Calu3 (cell line): ENCODE results near the gene HS3ST6. TPM values are rescaled to one million over a fixed set of nuclear protein-coding genes. Genes with fewer than 3 reads are reported as not detected.

Experiments used
- BruUV-seq: library from RNA; stranded (reverse); fragments of 400-500 nt; replicated peaks from 2 replicates; lab custom pipeline; 2021; lab: Mats Ljungman, UMichigan
- CTCF ChIA-PET: fragments of 300-600 bp; sonication (Branson Sonifier 250); formaldehyde crosslinking; loops from one replicate; lab custom pipeline; 2022; ENCODE audit warnings: antibody characterized with exemption; lab: Charles Lee
- DNase-seq: peaks from one replicate; pipeline ENCODE4 v3.0.0; 2022
- H3K27ac Mint-ChIP-seq: one replicate; pipeline ENCODE4 v1.8.0; 2022; ENCODE audit warnings: mixed read lengths; ENCODE audit not compliant: unreplicated experiment
- H3K27me3 Mint-ChIP-seq: one replicate; pipeline ENCODE4 v1.8.0; 2022; ENCODE audit warnings: mixed read lengths; ENCODE audit not compliant: unreplicated experiment
- H3K36me3 Mint-ChIP-seq: one replicate; pipeline ENCODE4 v1.8.0; 2022; ENCODE audit warnings: mild to moderate bottlenecking, moderate library complexity, mixed read lengths; ENCODE audit not compliant: insufficient read depth, unreplicated experiment
- H3K4me1 Mint-ChIP-seq: one replicate; pipeline ENCODE4 v1.8.0; 2022; ENCODE audit warnings: mild to moderate bottlenecking, low read depth, mixed read lengths; ENCODE audit not compliant: unreplicated experiment
- H3K4me3 Mint-ChIP-seq: one replicate; pipeline ENCODE4 v1.8.0; 2022; ENCODE audit warnings: mild to moderate bottlenecking, low read depth, moderate library complexity, mixed read lengths; ENCODE audit not compliant: unreplicated experiment
- H3K9me3 Mint-ChIP-seq: one replicate; pipeline ENCODE4 v1.8.0; 2022; ENCODE audit warnings: low read depth, mixed read lengths; ENCODE audit not compliant: unreplicated experiment
- intact Hi-C: fragments of 100-400 bp; cut with micrococcal nuclease; formaldehyde crosslinking; loops from one replicate; pipeline ENCODE4 v1.10.0; 2022; ENCODE audit not compliant: unreplicated experiment
- total RNA-seq: library from RNA; stranded (reverse); gene quantifications from 2 replicates; pipeline ENCODE4 v1.2.3, GENCODE V29; 2022
- TF ChIP-seq, protein P1 (sequence below): fragments of 200-600 bp; IDR thresholded peaks from one replicate; pipeline ENCODE4 v1.8.0; 2022; ENCODE audit warnings: antibody characterized with exemption; ENCODE audit not compliant: unreplicated experiment

The HS3ST6 gene
- total RNA-seq, 1 experiment from 2014 or later = not detected

DNA sequence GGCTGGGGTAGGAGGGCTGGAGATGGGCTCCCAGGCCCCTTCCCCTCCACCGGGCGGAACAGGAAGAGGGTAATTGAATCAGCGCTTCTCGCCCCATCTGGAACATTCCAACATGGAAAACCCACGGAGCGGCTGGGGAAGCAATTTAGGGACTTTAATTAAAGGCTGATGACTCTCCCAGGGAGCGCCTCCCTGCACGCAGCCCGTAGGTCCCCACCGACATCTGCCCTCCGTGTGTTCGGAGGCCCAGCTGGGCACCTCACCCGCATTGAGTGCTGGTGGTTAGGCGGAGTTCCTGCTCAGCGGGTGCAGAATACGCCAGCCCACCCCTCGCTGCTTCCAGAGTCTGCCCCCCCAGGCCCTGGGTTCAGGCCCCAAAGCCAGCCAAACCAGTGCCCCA is 10.0 kb downstream of the HS3ST6 start:
- intact Hi-C loops = no loop called here
- H3K4me1 Mint-ChIP-seq = peaks cover 31% of the 10 kb centered on the region
- BruUV-seq = no TSS peak
- no peaks in the 10 kb centered on the region for H3K36me3 Mint-ChIP-seq
- no peak overlapping the region for H3K4me3 Mint-ChIP-seq
- H3K27ac Mint-ChIP-seq = no peak overlapping the region
- no peak for DNase-seq
- TF ChIP-seq, protein P1, sequence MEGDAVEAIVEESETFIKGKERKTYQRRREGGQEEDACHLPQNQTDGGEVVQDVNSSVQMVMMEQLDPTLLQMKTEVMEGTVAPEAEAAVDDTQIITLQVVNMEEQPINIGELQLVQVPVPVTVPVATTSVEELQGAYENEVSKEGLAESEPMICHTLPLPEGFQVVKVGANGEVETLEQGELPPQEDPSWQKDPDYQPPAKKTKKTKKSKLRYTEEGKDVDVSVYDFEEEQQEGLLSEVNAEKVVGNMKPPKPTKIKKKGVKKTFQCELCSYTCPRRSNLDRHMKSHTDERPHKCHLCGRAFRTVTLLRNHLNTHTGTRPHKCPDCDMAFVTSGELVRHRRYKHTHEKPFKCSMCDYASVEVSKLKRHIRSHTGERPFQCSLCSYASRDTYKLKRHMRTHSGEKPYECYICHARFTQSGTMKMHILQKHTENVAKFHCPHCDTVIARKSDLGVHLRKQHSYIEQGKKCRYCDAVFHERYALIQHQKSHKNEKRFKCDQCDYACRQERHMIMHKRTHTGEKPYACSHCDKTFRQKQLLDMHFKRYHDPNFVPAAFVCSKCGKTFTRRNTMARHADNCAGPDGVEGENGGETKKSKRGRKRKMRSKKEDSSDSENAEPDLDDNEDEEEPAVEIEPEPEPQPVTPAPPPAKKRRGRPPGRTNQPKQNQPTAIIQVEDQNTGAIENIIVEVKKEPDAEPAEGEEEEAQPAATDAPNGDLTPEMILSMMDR = no peak
- CTCF ChIA-PET = interaction anchor here (1.1 kb wide), 1 partner anchor 42 kb away, joined by 3 read pairs; no protein-coding TSS in a partner anchor
- H3K9me3 Mint-ChIP-seq = no peaks in the 10 kb centered on the region
- H3K27me3 Mint-ChIP-seq = peaks cover 61% of the 10 kb centered on the region

DNA sequence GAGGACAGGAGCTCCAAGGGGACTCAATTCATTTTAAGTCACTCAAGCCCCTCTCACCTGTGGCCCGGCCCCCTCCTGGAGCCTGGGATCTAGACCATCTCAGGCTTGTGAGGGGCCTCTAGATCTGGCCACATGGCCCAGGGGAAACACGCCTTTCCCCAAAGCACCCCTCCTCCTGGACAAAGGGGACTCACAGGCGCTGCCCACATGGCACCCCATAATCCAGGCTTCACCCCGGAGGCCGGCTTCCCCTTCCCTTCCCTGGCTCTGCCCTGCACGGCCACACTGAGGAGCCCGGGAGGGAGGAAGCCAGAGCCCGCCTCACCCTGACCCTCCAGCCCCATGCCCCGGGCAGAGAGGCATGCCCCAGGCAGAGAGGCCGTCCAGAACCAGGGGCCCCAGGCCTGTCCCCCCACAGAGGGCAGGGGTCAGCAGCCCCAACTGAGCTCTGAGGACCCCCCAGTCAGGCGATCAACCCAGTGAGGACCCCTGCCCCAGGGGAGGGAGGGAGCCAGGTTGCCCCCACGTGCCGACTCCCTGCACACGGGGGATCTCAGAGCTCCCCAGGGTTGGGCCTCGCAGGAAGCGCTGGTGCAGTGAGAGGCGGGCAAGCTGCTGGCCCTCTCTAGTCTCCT is 10.9 kb downstream of the HS3ST6 start:
- no peak overlapping the region for H3K27ac Mint-ChIP-seq
- H3K27me3 Mint-ChIP-seq = peaks cover 70% of the 10 kb centered on the region
- H3K9me3 Mint-ChIP-seq = no peaks in the 10 kb centered on the region
- peaks cover 22% of the 10 kb centered on the region for H3K4me1 Mint-ChIP-seq
- intact Hi-C loops = no loop called here
- peaks cover 5% of the 10 kb centered on the region for H3K36me3 Mint-ChIP-seq
- TF ChIP-seq, protein P1 = no peak
- no peak for DNase-seq
- H3K4me3 Mint-ChIP-seq = no peak overlapping the region
- BruUV-seq = no TSS peak
- CTCF ChIA-PET = interaction anchor here (0.6 to 1.5 kb wide), 2 partner anchors 16 to 44 kb away, joined by 6 read pairs; no protein-coding TSS in a partner anchor

DNA sequence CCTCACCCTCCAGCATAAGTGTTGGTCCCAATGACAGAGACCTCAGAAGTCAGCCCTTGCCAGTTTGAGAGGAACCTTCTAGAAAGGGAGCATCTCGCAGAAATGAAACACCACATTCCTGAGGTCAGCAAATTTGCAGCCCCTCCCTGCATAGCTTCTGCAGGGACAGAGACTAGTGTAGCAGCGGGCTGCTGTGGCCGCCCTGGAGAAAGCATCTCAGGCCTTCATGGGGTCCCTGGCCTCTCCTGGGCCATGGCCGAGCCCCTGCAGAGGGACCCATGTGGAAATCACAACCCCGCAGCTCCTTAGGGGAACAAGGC is 11.4 kb downstream of the HS3ST6 start:
- CTCF ChIA-PET = interaction anchor here (1.4 to 1.5 kb wide), 2 partner anchors 14 to 17 kb away, joined by 4 to 6 read pairs; no protein-coding TSS in a partner anchor
- Mint-ChIP-seq H3K27me3 (peaks cover 71% of the 10 kb centered on the region), H3K36me3 (peaks cover 5% of the 10 kb centered on the region), H3K27ac (no peak overlapping the region), H3K4me3 (no peak overlapping the region), H3K4me1 (peaks cover 21% of the 10 kb centered on the region), H3K9me3 (no peaks in the 10 kb centered on the region)
- intact Hi-C loops = no loop called here
- no TSS peak for BruUV-seq
- TF ChIP-seq, protein P1 = no peak
- DNase-seq = no peak

DNA sequence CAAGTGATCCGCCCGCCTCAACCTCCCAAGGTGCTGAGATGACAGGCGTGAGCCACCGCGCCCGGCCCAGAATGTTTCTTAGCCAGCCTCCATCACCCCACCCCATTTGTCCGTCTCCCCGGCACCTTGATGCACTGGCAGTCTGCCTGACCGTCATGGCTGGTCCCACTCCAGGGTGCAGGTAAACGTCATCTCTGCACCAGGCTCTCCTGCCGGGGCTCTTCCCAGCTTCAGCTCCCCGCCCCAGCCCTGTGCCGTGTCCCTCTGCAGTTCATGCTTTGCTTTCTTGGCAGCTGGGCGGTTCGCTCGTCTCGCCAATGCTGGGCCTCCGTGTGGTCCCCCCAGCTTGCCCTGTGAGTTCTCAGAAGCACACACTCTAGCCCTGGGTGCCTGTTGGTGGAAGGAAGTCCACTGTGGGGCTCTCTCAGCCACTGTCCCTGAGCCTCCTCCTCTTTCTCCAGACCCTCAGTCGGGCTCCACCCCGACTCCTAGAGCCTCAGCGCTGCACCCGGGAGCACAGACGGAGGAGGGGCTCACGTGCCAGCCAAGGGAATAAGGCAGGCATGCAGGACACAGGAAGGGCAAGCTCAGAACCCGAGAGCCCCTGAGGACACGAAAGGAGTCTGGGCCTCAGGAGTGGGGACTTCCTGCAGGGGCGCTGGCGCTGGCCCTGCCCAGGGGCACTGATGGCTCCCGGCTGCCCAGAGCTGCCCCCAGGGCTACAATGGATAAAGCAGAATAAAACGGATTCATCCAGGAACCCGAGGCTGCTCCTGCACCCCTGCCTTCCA is 12.0 kb downstream of the HS3ST6 start:
- DNase-seq = no peak
- CTCF ChIA-PET = interaction anchor here (1.4 to 1.5 kb wide), 2 partner anchors 13 to 17 kb away, joined by 4 to 6 read pairs; no protein-coding TSS in a partner anchor
- intact Hi-C loops = no loop called here
- H3K4me1 Mint-ChIP-seq = peaks cover 21% of the 10 kb centered on the region
- H3K9me3 Mint-ChIP-seq = no peaks in the 10 kb centered on the region
- peaks cover 71% of the 10 kb centered on the region for H3K27me3 Mint-ChIP-seq
- peaks cover 5% of the 10 kb centered on the region for H3K36me3 Mint-ChIP-seq
- TF ChIP-seq, protein P1 = no peak
- no peak overlapping the region for H3K27ac Mint-ChIP-seq
- no TSS peak for BruUV-seq
- H3K4me3 Mint-ChIP-seq = no peak overlapping the region
